TTC549 (cell line): ENCODE results near the gene TSC1.

Experiments used
- FAIRE-seq: peaks from 2 replicates; lab custom pipeline; 2012; peaks lifted over from hg19 to GRCh38; lab: Jason Lieb, UNC

TSC1 gene

DNA sequence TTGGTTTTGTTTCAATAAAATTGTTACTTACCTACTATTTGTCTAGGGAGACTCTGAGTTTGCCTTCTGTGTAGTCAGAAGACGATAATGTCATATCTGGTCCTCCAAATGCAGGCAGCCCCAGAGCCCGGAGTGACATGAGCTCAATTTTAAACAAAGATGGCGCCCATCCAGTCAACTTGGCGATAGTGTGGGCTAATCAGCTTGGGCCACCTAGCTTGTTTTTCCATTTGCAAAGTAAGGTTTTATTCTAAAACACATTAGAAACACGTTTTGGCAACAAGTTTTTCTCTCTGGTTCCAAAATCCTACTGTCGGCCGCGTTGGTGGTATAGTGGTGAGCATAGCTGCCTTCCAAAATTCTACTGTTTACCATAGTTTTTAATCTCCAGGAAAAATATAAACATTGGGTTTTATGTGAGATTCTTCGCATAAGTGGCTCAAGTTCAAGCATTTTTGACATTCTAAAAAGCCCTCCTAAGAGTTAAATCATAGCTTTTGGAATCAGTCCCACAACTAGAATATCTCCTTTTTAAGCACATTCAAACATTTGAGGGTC lies 13.2 kb downstream of the TSC1 start:
- FAIRE-seq = no peak

DNA sequence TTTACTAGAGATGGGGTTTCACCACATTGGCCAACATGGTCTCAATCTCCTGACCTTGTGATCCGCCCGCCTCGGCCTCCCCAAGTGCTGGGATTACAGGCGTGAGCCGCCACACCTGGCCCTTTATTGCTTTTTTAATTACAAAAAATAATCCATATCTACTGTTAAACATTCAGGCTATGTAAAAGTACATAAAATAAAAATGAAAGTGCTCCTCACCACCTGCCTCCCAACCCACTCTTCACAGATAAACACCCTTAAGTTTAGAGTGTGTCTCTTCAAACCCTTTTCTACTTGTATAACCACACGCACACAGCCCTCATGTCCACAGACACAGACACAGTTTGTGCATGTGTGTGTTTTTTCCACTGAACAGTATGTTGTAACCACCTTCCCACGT lies 16.7 kb downstream of the TSC1 start:
- FAIRE-seq = no peak

DNA sequence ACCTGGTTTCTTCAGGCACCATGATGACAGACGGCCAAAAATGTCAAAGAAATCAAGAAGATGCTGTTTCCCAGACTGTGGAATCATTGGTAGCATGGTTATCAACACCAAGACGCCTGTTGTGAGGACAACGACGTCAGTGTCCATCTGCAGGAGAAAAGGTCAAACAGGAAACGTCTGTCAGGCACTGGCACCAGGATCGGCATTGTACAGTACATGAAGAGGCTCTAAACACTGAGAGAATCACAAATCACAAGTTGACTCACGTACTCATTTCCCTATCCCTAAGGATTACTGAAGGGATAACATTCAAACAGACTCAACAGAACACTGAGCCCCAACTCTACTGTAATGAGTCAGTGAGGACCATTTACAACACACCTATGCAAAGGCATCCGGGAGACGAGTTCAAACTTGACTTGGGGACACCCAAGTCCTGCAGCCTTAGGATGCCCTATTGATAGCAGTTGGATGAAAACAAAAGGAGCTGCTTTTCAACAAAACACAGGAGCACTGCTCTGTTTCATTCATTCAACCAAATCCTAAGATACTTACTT lies 21.0 kb downstream of the TSC1 start:
- FAIRE-seq = no peak

- FAIRE-seq = no peak
These were observed 24.7 kb downstream of the TSC1 start for GRCh38 chr9:132919614-132920268.

GRCh38 chr9:132914924-132915323 lies 29.5 kb downstream of the TSC1 start:
- FAIRE-seq = no peak

DNA sequence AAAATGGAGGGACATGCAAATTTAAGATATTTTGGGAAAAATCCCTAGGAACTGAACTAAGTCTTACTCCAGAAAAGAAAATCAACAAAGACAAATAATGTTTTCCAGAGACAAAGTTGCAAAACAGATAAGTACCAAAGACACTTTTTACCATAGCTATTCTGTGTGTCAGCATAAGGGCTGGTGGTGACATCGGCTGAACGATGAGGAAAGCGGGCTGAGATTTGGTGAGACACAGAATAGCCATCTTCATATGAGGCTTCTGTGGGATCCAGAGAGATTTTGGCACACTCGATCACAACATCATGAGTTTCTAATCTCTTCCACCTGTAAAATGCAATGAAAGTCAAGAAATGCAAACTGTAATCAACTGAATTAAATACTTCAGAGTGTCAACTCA lies 32.3 kb downstream of the TSC1 start:
- no peak for FAIRE-seq

DNA sequence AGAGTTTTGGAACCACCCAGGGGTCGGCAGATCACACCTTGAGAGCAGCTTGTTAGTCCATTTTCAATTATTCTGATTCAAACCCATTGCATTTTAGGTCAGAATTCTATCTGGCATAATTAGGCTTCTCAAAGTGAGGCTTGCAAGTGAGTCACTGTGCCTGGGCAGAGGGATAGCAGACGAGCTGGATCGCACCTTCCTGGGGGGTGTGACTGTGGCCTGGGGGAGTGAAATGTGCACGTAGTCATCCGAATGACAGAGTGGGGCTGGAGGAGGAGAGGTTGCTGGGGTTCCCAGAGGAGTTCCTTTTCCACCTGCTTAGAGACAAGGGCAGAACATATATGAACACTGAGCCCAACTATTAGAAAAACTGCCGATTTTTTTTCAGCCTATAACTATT lies 34.0 kb downstream of the TSC1 start:
- FAIRE-seq = no peak

- FAIRE-seq = no peak
These were observed 35.1 kb downstream of the TSC1 start for GRCh38 chr9:132909311-132909710.

DNA sequence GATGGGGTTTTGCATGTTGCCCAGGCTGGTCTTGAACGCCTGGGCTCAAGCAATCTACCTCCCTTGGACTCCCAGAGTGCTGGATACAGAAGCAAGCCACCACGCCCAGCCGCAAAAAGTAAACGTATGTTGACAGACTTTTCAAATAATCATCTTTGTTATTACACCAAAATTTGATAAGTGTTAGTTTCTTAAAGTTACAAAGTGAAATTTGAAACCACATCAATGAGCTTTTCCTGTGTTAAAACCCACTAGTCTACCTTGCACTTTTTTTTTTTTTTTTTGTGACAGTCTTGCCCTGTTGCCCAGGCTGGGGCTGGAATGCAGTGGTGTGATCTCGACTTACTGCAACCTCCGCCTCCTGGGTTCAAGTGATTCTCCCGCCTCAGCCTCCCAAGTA lies 35.8 kb downstream of the TSC1 start:
- FAIRE-seq = no peak

GRCh38 chr9:132905726-132906125 lies 38.7 kb downstream of the TSC1 start:
- no peak for FAIRE-seq

DNA sequence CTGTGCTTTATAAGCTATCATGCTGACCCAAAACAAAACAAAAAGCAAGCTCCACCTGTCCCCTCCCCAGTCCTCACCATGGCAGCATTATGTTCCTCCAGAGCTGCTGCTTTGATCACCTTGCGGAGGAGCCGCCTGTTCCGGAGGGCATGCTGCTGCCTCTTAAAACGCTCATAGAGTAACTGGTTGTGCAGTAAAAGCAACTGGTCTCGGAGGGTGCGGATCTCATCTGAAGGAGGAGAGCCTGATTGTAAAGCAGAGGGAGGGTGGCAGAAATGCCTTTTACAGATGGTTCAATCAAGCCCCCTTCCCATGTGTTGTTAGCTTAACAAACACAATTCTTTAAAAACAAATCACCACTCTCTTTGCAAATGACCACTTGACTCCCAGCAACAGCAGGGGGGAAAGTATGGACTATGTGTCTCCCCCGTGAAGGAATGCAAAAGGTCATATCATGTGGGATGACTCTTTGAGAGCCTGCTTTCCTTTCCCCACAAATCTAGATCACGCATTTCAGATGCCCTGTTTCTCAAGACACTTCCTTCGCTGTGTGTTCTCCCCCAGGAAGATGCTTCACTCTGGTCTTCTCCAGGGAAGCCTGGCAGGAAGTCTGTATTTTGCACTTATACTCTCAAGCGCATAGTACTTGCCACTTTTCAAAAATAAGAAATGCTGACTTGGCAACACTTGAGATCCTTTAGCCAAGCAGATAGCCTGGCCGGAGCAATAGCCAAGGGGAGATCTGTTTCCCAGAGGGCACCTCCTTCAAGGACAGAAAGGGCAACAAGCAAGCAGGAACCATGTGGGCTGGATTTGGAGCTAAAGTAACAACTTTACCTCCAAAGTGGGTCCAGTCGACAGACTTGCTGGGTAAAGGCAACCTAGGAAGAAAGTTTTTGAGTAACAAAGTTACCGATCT lies 40.6 kb downstream of the TSC1 start:
- FAIRE-seq = no peak

DNA sequence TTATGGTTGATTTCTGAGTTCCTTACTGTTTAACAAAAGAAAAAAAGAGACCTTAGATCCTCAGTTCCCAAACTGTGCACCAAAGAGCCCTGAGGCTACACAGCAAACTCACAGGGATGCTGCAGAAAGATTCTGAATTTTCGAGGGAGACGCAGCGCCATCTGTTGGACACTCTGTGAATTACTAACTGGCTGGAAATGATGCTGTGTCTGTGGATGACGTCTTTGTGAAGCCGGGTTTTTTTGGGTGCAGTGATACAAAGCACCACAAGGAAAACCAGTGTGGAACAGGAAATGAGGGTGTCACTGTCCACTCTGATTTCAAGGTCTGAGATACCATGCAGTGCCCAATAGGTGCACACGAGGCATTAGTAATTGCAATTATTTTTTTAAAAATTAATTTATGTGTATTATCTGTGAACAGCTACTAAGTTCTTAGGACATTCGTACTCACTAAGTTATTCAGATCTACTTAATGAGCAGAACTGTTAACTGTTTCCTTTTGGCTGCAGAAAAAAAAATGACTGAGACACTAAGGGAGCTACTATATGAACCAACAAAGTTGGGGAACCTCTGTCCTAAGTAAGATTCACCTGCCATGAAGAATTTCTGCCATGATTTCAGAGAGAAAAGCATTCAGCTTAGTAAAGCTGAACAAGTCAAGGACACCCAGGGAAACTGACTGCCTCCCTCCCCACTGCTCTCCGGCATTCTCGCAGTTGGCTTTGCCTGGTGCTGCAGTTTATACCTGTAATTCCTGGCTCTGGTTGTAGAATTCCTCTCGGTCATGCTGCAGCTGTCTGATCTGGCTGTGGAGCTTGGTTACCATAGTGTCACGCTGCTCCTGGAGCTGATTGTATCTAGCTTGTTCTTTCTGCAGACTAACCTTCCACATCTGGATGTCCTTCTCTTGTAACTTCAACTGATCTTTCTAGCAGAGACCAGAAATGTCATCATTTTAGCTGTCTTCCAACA lies 42.3 kb downstream of the TSC1 start:
- FAIRE-seq = no peak

- no peak for FAIRE-seq
These were observed 46.4 kb downstream of the TSC1 start for GRCh38 chr9:132898051-132898450.

- FAIRE-seq = no peak
These were observed 47.5 kb downstream of the TSC1 start for GRCh38 chr9:132896906-132897305.

DNA sequence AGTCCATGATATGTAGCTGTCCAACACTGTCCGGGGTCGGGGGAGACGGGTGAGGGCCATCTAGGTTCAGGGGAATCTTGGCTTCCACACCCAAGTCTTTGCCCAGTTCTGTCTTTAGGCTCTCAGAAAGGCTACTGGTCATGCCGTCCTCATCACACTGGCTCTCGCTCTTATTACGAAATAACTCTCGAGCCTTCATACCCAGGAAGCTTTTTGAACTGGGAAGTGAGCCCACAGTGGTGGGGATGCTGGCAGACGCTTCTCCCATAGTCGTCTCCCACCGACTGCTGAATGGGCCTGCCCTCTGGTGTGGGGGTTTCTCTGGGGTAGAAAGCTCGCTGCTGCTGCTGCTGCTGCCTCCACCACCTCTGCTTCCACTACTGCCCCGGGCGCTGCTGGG lies 48.2 kb downstream of the TSC1 start:
- no peak for FAIRE-seq

DNA sequence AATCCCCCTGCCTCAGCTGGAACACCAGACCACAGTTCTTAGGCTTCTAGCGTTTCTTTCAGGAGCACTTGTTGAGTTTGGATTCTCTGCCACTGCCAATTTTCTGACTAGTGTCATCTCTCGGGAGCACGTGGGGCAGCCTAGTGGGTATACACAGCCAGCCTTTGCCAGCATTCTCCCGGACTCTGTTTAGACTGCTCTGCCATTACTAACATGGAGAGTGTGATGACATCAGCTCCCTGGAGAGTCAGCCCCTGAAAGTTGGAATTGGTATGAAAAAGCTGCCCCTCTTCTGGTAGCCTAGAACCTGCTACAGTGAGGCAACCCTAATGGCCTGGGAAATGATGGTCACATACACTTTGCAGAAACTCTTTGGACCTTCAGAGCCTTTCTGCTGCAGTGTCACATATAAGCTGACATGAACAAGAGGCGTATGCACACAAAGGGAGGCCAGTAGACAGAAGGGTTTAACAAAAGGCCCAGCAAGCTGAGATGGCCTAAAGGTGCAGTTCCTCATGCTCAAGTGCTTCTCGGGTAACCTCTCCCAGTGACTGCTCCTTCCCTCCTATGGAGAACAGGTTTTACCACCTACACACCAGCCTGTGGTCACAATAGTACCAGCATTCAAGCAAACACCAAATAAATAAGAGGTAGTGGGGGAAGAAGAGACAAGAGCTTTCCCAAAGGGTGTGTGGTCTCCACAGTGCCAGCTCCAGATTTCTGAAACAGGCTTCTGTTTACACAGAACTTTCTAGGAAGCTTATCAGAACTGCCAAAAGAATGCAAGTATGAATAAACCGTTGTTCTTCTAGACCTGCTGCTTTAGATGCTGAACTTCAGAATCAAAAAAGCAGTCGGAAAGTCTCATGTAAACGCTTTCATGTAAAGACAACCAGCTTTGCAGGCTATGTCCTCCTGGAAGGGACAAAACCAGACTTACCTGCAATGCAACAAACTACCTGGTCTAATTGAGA lies 49.3 kb downstream of the TSC1 start:
- FAIRE-seq = no peak

DNA sequence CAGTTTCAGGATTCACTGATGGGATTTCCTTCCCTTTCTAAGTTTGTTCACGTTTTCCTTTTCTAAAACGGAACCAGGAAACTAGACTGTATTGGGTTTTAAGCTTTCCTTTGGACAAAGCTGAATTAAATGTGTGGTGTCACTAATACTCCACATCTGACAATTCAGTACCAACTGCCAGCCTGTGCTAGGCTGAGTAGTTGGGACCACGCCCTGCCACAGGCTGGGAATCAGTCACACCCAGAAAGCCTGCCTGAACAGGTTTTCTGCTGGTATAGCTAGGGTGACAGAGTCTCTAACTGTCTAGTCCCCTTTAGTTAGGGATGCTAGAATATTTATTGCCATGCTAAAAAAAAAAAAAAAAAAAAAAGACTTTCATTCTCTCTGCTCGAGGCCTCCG lies 50.1 kb downstream of the TSC1 start:
- no peak for FAIRE-seq

DNA sequence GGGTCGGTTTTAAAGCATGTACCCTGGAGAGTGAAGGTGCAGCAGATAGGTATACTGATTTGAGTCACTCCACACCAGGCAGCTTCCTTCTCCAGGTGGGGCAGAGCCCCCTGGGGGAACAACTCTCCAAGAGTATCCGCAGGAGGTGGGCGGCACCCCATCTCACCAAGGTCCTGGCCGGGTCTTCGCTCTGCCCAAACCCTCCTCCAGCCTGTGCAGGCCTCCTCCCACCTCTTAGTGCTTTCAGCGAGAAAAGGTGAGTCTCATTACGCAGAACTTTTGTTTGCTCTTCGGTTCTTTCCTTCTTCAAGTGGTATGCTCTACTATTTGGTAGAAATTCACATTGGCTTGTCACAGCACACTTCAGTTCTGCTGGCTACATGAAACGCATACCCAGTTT lies 52.0 kb downstream of the TSC1 start:
- no peak for FAIRE-seq

GRCh38 chr9:132888151-132888550 lies 56.3 kb downstream of the TSC1 start:
- FAIRE-seq = no peak

DNA sequence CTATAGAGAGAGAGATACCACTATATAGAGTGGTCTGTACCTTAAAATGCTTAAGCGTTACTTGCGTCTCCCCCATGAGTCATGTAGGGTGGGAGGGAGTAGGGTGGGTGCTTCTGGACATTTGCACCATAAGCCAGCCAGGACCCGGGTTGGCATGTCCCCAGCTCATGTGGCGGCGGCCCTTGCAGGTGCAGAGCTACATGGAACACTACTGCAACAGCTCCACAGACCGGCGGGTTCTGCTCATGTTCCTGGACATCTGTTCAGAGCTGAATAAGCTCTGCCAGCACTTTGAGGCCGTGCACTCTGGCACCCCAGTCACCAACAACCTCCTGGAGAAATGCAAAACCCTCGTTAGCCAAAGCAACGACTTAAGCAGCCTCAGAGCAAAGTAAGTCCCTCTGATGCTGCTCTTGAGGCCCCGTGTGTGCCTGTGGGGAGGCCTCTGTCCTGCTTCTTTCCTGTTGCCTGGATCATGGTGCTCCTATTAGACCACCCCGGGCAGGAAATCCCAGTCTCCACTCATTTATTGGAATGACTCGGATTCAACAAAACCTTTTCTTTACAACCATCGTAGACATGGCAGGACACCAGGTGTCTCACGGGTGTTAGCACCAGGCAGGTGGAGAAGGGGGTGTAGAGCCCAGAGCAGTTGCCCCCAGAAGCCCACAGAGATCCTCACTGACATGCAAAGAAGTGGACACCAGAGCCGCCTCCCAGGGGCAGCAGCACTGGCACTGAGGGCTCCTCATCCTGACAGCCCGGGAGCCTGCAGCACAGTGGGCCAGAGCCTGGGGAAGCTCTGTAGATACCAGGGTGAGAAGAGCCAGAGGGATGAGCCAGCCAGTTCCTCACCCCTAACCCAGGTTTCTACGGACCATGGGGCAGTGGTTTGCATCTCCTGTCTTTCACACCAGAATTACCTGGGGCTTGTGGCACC lies 57.0 kb downstream of the TSC1 start:
- FAIRE-seq = no peak
